Activated T-cell treated with anti-CD3 and anti-CD28 coated beads for 1 hour (primary cell): Measurements from ENCODE around the gene ARHGEF7.
"Not testable (repeated sequence)": the region's sequence is repeated elsewhere in the genome, so short reads cannot be mapped to it uniquely, and the experiment has no call there.

Experiments
- DNase-seq: peaks from one replicate; pipeline ENCODE4 v3.0.0-alpha.2; 2020; ENCODE audit warnings: low read depth

ARHGEF7 gene, protein sequence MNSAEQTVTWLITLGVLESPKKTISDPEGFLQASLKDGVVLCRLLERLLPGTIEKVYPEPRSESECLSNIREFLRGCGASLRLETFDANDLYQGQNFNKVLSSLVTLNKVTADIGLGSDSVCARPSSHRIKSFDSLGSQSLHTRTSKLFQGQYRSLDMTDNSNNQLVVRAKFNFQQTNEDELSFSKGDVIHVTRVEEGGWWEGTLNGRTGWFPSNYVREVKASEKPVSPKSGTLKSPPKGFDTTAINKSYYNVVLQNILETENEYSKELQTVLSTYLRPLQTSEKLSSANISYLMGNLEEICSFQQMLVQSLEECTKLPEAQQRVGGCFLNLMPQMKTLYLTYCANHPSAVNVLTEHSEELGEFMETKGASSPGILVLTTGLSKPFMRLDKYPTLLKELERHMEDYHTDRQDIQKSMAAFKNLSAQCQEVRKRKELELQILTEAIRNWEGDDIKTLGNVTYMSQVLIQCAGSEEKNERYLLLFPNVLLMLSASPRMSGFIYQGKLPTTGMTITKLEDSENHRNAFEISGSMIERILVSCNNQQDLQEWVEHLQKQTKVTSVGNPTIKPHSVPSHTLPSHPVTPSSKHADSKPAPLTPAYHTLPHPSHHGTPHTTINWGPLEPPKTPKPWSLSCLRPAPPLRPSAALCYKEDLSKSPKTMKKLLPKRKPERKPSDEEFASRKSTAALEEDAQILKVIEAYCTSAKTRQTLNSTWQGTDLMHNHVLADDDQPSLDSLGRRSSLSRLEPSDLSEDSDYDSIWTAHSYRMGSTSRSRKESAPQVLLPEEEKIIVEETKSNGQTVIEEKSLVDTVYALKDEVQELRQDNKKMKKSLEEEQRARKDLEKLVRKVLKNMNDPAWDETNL

DNA sequence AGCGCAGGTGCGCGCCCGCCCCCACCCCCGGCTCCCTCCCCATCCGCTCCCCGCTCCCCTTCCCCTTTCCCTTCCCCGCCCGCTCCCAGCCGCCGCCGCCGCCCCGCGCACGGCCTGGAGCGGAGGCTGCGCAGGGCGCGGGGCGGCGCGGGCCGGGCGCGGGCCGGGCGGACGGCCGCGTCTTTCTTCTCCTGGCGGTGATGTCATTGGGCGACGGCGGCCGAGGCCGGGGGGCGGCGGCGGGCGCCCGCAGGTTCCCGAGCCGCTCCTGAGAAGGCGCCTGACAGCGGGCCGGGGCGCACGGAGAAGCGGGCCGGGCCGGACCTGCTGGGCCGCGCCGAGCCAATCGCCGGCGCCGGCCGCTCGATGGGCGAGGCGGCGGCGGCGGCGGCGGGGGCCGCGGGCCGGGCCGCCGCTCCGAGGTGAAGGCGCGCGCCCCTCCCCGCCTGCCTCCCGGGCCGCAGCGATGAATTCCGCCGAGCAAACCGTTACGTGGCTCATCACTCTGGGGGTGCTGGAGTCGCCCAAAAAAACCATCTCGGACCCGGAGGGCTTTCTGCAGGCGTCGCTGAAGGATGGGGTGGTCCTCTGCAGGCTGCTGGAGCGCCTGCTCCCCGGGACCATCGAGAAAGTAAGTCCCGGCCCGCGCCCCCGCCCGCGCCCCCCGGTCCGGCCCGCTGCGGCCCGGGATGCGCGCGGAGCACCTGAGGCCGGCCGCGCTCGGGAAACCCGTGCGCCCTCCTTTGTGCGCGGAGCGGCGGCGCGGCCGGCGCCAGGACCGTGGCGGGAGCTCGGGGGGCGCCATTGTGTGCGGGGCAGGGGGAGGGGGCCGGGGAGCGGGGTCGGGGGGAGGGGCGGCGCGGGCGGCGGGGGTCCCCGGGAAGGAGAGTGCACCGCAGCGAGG lies at the start of gene ARHGEF7:
Gene ARHGEF7 (plus strand): TSS at position 250 of the 904 bp plus-strand sequence. CDS start 217 bp downstream, at position 467.
- no peak for DNase-seq

DNA sequence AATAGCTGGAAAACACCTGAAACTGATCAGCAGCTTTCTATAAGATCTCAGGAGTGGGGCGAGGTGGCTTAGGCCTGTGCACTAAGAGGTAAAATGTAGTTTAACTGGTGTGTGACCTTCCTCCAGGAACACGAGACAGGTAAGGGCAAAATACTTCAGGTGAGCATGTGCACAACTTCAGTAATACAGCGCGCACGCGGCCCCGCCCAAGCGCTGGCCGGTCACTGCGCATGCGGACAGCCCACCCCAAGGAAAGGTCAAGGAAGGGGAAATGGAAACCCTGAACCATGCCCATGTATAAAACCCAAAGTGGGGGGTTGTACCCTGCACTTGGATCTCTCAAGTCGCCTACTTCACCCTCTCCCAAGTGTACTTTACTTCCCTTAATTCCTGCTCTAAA lies 49.4 kb upstream of the ARHGEF7 start:
- DNase-seq = no peak

DNA sequence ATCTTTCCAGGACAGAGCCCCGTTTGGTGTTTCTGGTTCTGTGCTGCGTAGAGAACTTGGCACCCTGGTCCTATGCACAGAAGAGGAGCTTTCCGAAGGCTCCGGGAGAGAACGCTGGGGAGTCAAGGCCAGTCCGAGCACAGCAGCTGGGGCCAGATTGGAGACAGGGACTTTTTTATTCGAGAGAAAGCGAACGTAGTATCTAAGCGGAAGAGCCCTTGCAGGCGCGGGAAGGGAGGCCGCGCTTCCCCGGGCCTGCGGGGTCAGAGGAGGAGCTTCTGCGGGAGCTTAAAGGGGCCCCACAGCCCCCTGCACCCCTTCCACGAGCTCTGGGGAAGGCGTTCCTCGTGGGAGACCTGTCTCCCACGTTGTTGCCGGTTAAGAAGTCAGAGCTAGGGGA lies 48.6 kb upstream of the ARHGEF7 start:
- no peak for DNase-seq

DNA sequence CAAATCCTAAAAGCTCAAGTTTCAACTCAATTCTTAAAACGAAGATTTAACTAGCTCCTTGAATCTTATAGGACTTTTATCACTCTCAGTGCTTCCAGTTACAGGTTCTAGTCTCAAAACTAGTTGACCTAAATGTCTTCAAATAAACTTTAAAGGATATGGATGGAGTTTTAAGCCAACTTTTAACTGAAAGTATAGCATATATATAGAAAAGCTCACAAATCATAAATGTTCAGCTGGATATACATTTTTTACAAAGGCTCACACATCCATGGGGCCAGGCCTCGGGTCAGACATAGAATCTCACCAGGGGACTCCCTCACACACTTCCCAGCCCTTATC lies 47.1 kb upstream of the ARHGEF7 start:
- DNase-seq = no peak

DNA sequence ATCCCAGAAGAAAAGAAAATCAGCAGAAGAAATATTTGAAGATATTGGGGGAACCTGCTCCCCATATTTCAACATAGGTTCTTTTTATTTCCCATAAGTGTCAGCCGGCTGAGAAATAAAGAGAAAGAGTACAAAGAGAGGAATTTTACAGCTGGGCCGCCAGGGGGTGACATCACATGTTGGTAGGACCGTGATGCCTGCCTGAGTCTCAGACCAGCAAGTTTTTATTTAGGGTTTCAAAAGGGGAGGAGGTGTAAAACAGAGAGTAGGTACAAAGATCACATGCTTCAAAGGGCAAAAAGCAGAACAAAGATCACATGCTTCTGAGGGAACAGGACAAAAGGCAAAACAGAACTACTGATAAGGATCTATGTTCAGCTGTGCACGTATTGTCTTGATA lies 44.0 kb upstream of the ARHGEF7 start:
- DNase-seq = not testable (repeated sequence)

DNA sequence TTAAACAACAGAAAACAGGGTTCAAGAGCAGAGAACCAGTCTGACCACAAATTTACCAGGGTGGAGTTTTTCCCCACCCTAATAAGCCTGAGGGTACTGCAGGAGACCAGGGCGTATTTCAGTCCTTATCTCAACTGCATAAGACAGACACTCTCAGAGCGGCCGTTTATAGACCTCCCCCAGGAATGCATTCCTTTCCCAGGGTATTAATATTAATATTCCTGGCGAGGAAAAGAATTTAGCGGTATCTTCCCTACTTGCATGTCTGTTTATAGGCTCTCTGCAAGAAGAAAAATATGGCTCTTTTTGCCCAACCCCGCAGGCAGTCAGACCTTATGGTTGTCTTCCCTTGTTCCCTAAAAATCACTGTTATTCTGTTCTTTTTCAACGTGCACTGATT lies 43.6 kb upstream of the ARHGEF7 start:
- DNase-seq = not testable (repeated sequence)

DNA sequence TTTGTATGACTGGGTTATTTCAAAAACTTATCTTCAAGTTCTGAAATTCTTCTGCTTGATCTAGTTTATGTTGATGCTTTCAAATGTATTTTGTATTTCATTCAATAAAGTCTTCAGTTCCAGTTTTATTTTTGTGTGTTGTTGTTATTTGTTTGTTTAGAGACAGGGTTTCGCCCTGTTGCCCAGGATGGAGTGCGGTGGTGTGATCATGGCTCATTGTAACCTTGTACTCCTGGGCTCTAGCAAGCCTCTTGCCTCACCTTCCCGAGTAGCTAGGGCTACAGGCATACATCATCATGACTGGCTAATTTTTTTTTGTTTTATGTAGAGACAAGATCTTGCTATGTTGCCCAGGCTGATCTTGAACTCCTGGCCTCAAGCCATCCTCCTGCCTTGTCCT lies 40.3 kb upstream of the ARHGEF7 start:
- no peak for DNase-seq

DNA sequence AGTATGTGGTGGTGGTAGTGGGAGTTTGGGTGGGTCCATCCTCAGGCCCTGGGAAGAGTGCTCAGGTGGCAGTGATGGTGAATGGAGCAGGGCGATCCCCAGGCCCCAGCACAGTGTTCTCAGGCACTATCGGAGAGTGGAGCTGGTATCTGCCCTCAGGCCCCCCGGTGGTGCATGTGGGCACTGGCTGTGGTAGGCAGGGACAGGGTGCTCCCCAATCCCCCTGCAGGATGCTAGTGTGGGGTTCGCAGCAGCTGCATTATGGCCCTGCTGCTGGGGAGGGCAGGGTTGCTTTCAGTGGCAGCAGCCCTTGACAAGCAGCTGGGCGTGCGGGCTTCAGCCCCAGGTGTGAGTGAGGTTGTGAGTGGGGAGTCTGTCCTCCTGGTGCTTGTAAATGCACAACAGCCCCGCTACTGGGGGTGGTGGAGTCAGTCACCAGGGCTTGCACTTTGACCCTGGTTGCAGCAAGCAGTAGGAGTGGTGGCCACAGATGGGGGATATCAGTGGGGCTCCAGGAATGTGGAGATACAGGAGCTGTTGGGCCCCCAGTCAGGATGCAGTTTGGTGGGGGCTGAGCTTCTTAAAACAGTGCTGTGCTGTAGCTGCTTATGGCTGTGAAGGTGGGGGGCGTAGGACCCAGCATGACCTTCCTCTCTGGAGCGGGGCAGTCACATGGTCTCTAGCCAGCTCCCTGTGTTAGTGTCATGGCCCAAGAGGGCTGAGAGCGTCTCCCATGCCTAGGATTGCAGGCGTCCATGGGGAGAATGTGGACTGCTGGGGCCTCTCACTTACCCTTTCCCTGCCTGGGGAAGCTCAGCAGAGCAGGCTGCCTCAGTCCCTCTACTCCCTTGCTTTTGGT lies 38.7 kb upstream of the ARHGEF7 start:
- no peak for DNase-seq

DNA sequence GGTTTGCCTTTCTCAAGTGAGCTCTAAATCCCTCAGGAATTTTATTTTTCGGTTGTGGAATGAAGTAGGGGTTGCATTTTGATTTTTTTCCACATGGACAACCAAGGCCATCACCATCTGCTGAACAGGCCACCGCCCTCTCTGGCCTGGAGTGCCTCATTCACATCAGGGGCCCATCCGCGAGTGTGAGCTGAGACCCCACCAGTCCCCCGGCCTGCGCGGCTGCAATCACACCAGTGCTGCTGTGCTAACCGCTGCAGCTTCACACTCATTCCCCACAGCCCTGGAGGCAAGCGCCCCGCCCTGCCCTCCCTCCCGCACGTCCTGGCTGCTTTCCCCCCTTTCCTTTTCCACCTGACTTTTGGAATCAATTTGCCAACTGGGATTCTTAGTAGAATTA lies 35.7 kb upstream of the ARHGEF7 start:
- no peak for DNase-seq

DNA sequence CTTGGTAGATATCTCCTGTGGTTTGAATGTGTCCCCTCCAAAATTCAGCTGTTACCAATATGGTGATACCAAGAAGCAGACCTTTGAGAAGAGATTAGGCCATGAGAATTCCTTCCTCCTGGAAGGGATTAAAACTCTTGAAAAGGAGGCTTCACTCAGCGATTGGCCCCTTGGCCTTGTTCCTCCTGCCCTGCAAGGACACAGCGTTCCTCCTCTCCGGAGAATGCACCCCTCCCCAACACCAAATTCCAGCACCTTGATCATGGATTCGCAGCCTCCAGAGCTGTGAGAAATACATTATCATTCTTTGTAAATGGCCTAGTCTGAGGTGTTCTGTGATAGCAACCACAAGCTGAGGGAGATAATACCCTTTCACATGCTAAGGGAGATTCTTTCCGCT lies 34.5 kb upstream of the ARHGEF7 start:
- no peak for DNase-seq

DNA sequence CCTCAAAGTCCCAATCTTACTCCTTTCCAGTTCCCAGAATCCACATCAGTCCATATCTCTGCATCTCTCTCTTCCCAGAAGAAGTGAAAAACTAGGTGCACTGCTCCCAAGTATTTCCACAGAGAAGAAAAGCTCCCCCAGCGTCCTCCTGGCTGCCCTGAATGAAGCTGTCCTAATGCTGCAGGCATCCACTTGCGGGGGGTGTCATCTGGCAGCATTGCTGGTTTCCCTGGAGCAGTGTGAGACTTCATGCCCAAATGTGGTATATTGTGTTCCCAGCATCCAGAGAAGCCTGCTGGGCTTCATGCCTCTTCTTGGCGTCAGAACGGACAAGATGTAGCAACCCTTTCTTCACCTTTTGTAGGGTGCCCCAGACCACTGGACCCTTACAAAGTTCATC lies 32.9 kb upstream of the ARHGEF7 start:
- no peak for DNase-seq

DNA sequence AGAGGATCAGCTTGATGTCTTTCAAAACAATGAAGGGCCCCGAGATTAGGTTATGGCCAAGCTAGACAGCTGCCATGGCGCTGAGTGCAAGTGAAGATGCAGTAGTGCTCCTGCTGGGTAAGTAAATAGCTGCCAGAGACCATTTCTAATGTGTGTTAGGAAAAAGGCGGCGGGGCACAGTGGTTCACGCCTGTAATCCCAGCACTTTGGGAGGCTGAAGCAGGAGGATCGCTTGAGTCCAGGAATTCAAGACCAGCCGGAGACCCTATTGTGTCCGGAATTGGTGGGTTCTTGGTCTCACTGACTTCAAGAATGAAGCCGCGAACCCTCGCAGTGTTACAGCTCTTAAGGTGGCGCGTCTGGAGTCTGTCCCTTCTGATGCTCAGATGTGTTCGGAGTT lies 32.3 kb upstream of the ARHGEF7 start:
- DNase-seq = not testable (repeated sequence)

DNA sequence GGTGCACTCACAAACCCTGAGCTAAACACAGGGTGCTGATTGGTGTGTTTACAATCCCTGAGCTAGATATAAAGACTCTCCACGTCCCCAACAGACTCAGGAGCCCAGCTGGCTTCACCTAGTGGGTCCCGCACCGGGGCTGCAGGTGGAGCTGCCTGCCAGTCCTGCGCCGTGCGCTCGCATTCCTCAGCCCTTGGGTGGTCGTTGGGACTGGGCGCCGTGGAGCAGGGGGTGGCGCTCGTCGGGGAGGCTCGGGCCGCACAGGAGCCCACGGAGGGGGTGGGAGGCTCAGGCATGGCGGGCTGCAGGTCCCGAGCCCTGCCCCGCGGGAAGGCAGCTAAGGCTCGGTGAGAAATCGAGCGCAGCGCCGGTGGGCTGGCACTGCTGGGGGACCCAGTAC lies 31.4 kb upstream of the ARHGEF7 start:
- DNase-seq = not testable (repeated sequence)

DNA sequence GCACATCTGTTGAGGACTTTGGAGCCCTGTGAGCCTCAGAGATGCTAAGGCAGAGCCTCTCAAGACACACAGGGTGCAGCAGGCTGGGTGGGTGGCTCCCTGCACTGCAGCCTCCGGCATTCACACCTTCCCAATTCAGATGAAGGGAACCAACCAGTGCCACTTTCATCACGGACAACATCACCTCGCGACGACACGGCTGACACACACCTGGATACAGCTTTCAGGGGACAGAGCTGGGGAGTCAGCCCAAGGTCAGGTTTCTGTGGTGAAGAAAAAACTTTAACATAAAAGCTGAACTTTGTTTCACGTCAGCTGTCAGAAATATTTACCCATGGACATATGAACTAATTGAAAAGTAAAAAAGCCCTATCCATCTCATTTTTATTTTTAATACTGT lies 24.9 kb upstream of the ARHGEF7 start:
- DNase-seq = no peak

DNA sequence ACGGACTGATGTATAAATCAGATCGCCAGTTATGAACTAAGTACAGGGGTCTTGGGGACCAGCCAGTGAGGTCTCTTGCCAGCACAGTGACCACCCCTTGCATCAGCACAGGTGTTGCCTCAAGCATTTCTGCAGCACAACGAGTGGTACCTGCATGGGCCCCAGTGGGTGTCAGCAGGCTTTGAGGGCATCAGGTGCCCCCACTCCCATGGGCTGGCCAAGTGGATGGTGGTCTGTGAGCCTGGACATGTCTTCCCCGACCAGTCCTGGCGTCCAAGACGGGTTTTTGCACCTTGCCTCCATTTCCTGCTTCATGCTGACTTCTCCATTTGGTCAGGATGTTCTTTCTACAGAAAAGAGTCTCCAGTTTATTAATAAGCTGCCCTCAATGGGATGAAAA lies 22.4 kb upstream of the ARHGEF7 start:
- DNase-seq = no peak

DNA sequence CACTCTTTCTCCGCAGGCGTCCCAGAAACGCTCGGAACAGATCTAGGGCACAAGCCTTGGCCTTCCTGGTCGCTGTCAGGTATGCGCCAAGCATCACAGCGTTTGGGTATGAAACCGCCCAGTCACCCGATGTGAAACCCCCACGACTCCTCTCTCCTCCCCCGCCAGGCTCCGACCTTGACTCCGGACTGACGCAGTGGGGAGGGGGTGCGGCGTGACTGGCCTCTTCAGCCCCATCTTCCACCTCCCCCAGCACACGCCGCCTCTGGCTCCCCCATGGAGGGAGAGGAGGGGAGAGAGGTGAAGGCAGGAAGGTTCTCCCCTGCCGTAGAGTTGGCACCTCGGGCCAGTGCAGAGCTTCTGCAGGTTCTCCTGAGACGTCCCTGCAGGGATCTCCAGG lies 22.0 kb upstream of the ARHGEF7 start:
- DNase-seq = no peak

DNA sequence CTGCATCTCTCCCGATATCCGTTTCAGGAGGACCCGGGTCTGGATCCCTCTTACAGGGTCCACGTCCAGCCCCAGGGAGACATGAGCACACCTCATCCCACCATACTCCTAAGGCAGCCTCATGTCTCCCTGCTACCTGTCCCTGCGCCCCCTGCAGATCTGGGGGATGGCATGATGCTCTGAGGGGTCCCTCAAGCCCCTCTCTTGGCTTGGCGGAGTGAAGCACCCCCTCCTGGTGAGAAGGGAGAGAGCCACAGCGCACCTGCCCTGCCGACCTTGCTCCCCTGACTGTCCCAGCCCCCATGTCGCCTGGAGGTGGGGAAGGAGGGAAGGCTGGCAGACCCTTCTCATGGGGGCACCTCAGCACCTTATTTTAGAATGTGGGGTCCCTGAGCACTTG lies 21.5 kb upstream of the ARHGEF7 start:
- no peak for DNase-seq

DNA sequence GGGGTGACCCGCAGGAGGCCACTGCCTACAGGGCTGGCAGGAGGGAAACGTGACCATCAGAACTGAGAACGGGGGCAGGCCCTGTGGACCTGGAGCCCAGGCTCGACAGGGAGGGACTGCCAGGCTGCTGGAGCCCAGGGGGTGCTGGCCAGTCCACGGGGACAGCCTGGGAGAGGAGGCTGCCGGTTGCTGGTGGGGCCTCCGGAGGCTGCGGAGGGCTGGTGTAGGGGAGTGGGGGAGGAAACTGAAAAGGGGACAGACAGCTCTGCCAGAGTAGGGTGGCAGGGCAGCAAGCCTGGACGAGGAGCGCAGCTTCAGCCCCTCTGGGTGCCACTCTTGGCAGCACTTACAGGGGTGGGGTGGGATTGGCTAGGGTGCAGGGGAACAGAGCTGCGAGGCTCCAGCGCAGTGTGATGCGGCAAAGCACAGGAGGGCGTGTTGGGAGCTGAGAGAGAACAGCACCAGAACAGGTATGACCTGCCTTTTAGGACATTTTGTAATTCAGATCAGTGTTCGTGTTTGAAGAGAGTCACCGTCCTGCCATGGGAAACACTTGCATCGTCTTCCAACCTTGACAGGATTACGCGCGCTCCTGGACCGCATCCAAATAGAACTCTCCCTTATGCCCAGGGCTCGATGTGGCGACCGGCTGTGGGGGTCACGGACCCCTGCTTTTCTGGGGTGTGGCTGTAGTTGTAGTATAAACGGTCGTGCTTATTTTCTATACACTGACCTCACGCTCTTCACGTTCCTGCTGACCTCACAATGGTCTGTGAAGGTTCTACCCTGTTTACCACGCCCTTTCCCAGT lies 19.9 kb upstream of the ARHGEF7 start:
- no peak for DNase-seq

DNA sequence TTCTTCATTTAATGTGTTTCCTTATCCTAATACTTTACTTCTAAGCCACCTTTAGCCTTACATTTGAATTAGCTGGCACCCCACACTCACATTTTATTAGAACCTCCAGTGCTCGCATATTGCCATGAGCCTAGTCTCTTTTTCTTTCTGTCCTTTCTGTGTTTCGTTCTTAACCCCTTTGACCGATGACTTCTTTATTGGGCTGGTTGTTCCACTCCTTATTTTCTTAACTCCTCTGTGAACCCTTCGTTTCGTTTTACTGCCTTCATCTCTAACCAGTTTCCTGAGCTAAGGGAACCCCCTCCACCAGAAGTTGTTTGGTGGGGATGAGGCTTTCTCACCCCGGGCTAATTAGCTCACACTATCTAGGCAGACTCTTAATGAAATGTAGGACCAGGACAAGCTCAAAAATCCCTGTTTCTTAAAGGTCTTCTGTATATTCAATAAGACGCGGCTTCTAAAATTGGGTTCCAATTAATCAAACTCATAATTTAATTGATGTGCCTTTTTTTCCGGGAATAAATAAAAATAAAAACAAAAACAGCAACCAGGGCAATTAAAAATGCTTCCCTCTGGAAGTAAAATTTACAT lies 19.1 kb upstream of the ARHGEF7 start:
- no peak for DNase-seq

DNA sequence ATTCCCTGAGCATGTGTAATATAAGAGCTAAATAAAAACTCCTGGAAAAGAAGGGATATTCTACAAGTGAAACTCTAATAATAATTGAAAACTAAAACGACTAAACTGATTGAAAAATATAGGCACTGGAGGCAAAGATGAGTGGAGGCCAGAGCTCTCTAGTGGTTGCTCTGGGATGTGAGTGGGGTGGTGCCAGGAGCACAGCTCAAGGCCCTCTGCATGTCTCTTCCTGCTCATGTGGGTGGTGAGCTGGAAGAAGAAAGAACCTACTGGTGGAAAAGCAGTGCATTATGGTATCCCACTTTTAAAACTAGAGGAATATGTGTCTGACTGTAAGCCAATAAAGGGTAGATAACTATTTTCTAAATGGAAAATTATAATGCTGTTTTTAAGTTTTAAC lies 15.8 kb upstream of the ARHGEF7 start:
- DNase-seq = no peak
